Stimulated activated CD4-positive, alpha-beta T cell treated with anti-CD3 and anti-CD28 coated beads, Interleukin-12 subunit alpha, Interleukin-12 subunit beta, amount 100 ng/mL, for 4 hours (primary cell): ENCODE measurements around the gene PCP2.
A peak's percentile ranks its signal among the peaks of the same experiment; 100 is the strongest.

ENCODE experiments used
- DNase-seq: peaks from one replicate; pipeline ENCODE4 v3.0.0-alpha.2; 2020

Gene PCP2

DNA sequence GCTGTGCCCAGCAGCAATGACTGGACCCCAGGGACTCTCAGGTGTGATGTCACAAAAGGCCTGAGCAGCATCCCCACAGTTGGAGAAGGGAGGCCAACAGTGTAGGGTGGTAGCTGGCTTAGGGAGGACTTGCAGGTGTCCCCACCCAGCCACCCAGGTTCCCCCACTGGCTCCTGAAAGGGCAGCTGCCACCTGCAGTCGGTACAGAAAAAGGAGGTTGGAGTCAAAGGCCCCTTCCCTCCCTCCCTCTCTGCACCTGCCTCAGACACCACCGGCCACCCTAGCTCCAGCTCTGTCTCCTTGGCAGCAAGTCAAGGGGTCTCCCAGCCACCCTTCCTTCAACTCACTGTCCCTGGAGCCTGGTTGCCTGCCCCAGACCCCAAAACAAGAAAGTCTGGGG, at the start of gene PCP2:
Gene PCP2 (minus strand): TSS at position 22 of the 400 bp plus-strand sequence. CDS start 262 bp downstream, outside the sequence.
- no peak for DNase-seq

DNA sequence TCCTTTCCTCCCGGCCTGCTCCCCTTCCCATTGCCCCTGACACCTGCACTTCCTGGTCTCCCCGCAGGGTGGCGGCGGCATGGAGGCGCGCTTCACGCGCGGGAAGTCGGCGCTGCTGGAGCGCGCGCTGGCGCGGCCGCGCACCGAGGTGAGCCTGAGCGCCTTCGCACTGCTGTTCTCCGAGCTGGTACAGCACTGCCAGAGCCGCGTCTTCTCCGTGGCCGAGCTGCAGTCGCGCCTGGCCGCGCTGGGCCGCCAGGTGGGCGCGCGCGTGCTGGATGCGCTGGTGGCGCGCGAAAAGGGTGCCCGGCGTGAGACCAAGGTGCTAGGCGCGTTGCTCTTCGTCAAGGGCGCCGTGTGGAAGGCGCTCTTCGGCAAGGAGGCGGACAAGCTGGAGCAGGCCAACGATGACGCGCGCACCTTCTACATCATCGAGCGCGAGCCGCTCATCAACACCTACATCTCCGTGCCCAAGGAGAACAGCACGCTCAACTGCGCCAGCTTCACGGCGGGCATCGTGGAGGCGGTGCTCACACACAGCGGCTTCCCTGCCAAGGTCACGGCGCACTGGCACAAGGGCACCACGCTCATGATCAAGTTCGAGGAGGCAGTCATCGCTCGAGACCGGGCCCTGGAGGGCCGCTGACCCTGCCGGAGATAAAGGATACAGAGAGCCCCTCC, 48.8 kb upstream of the PCP2 start:
- DNase-seq, result no peak

GRCh38 chr19:7681340-7682174, 48.0 kb upstream of the PCP2 start:
- peak; percentile 78 for DNase-seq

GRCh38 chr19:7680606-7681339, 47.3 kb upstream of the PCP2 start, which contains the start of gene TRAPPC5:
TSS of gene TRAPPC5 (plus strand) at chr19:7680833. CDS start at chr19:7682254, 1,421 bp downstream.
- DNase-seq, result peak; percentile 87

- no peak for DNase-seq
Measured at GRCh38 chr19:7679771-7680605, 46.5 kb upstream of the PCP2 start.

GRCh38 chr19:7678971-7679751, 45.6 kb upstream of the PCP2 start:
- DNase-seq, result peak; percentile 52

DNA sequence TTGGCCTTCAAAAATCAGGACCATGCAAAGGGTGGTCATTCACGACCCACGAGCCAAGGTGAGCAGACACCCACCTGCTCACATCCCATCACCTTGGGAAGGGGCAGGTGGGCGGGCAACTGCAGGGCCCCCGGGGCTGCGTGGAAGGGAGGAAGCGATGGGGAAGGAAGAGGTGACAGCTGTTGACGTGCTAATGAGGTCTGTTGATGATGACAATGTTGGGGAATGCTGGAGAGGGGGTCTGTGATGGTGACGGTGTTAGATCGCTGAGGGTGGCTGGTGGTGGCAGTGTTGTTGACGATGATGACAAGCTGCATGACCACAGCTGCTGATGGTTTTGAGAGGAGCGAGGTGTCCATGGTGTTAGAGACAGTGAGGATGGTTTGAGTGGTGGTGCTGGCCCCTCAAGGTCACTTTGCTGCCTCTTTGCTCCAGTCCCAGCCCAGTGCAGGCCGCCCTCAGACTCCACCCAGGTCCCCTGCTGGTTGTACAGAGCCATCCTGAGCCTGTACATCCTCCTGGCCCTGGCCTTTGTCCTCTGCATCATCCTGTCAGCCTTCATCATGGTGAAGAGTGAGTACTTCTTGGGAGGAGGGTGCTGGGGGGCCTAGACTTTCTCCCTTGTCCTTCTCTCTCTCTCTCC, 44.3 kb upstream of the PCP2 start:
- no peak for DNase-seq

DNA sequence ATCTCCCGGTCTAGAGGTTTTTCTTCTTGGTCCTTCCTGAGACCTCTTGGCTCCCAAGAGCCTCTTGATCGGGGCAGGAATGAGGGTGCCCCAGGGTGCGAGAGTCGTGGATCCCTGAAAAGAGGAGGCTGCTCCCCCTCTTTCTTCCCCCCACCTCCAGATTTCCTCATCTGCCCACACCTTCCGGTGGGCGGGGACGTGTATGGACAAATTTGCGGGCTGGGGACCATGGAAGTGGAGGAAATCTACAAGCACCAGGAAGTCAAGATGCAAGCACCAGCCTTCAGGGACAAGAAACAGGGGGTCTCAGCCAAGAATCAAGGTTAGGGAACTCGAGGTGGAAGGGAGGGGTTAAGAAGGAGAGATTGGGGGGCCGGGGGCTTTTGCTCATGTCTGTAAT, 43.3 kb upstream of the PCP2 start, which contains the start of gene MCEMP1:
Gene MCEMP1 (plus strand): TSS at position 237 of the 400 bp plus-strand sequence. CDS start 31 bp downstream, at position 268.
- DNase-seq, result no peak

DNA sequence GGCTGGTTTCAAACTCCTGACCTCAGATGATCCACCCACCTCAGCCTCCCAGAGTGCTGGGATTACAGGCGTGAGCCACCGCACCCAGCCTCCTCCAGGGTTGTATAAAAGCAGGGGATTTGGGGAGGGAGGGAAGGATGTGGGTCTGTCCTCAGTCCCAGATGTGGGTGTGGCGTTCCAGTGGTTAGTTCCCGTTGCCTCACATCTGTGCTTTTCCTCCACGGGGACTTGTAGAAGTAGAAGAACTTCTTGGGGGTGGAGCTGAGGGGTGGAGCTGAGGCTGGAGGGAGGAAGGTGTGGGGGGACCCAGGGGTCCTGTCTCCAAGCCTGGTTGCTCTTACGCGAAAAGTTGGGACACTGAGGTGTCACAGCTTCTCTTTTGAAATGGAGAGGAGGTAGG, 42.9 kb upstream of the PCP2 start:
- no peak for DNase-seq

GRCh38 chr19:7674010-7675005, 40.8 kb upstream of the PCP2 start:
- peak; percentile 30 for DNase-seq

DNA sequence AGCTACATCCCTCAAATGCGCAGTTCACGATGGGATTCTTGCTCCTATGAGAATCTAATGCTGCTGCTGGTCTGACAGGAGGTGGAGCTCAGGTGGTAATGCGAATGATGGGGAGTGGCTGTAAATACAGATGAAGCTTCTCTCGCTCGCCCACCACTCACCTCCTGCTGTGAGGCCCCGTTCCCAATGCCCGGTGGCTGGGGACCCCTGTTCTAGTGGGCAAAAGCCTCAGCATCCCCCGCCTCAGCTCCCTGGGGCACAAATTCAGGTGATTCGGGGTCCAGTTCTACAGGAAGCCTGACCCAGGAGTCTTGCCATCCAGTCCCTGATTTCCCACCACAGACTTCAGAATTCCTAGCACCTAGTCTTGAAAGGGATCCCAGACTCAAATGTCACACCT, 39.0 kb upstream of the PCP2 start:
- no peak for DNase-seq

- DNase-seq, result no peak
Measured at GRCh38 chr19:7670790-7671189, 37.3 kb upstream of the PCP2 start.

DNA sequence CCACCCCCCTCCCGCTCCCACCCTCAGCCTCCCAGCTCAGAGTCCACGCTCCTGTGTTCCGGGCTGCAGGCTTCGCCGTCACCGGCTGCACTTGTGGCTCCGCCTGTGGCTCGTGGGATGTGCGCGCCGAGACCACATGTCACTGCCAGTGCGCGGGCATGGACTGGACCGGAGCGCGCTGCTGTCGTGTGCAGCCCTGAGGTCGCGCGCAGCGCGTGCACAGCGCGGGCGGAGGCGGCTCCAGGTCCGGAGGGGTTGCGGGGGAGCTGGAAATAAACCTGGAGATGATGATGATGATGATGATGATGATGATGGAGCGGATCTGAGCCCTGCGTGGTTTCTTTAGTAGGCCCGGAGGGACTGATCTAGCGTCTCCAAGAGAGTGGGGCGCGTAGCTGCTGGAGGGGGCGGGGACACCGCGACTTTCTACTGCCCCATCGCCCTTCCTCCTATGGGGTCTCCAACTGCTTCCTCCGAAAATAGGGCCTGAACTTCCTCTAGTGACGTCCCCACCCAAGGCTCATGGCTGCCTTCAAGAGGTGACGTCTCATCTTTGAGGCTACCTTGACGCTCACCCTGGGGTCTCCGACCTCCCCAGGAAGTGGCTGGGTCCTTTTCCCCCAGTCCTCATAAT, 36.7 kb upstream of the PCP2 start:
- no peak for DNase-seq

- no peak for DNase-seq
Measured at GRCh38 chr19:7669641-7670040, 36.1 kb upstream of the PCP2 start.

GRCh38 chr19:7668842-7669241, 35.3 kb upstream of the PCP2 start, which contains the start of gene RETN:
TSS of gene RETN (plus strand) at chr19:7669049. CDS start at chr19:7669327, 278 bp downstream.
- DNase-seq, result no peak

GRCh38 chr19:7665076-7665475, 31.6 kb upstream of the PCP2 start:
- no peak for DNase-seq

DNA sequence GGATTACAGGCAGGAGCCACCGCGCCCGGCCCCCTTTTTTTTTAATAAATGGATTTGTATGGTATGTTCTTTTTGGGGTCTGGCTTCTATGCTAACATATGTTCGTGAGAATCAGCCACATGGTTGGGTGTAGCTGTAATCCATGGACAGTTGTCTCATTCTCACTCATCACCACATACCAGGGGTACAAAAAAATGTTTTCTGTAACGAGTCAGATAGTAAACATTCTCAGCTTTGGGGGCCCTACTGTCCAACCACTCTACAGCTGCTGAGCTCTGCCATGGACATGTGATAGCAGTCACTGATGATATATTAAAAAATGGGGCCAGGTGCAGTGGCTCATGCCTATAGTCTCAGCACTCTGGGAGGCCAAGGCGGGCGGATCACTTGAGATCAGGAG, 30.2 kb upstream of the PCP2 start:
- no peak for DNase-seq

GRCh38 chr19:7662657-7663056, 29.1 kb upstream of the PCP2 start:
- no peak for DNase-seq
